CD8-positive, alpha-beta memory T cell (primary cell): Measurements from ENCODE around the gene ORM2. TPM values are rescaled to one million over a fixed set of nuclear protein-coding genes. Genes with fewer than 3 reads are reported as not detected.

ENCODE experiments used
- CTCF ChIA-PET: fragments of 350-600 bp; sonication (Branson Sonifier 250); formaldehyde crosslinking; loops from one replicate; lab custom pipeline; 2021; ENCODE audit warnings: antibody characterized with exemption; lab: Charles Lee
- POLR2A ChIA-PET: fragments of 350-600 bp; sonication (Branson Sonifier 250); formaldehyde crosslinking; loops from one replicate; lab custom pipeline; 2021; ENCODE audit warnings: antibody characterized with exemption; lab: Charles Lee
- DNase-seq, 5 donors: peaks; one replicate each; pipeline versions ENCODE4 v3.0.0 to v3.0.0-alpha.2; 2020 to 2022; ENCODE audit warnings: mixed read lengths in 1 of 5
- H3K27ac ChIP-seq: one replicate; pipeline ENCODE4 v1.7.0; 2013; ENCODE audit warnings: low read depth, mild to moderate bottlenecking, low read length, moderate library complexity
- H3K27me3 ChIP-seq: 2 replicates; pipeline ENCODE4 v1.7.0; 2013; ENCODE audit warnings: low read length, mild to moderate bottlenecking; ENCODE audit not compliant: insufficient read depth, poor library complexity, severe bottlenecking
- H3K36me3 ChIP-seq: 2 replicates; pipeline ENCODE4 v1.7.0; 2013; ENCODE audit warnings: mild to moderate bottlenecking, low read length, moderate library complexity; ENCODE audit not compliant: insufficient read depth
- H3K4me1 ChIP-seq: 2 replicates; pipeline ENCODE4 v1.7.0; 2013; ENCODE audit warnings: mild to moderate bottlenecking, low read length, moderate library complexity; ENCODE audit not compliant: insufficient read depth
- H3K4me3 ChIP-seq: 2 replicates; pipeline ENCODE4 v1.7.0; 2013; ENCODE audit warnings: mild to moderate bottlenecking, low read length
- H3K9me3 ChIP-seq: 2 replicates; pipeline ENCODE4 v1.7.0; 2013; ENCODE audit warnings: mild to moderate bottlenecking, low read length
- H3K27ac Mint-ChIP-seq, 8 donors: one replicate each; pipeline ENCODE4 v1.8.0; 2020 to 2021; ENCODE audit warnings: mixed read lengths in 8 of 8, mild to moderate bottlenecking in 6 of 8, inconsistent platforms in 3 of 8, moderate library complexity in 3 of 8
- H3K27me3 Mint-ChIP-seq, 2 donors: one replicate each; pipeline ENCODE4 v1.8.0; 2020 to 2021; ENCODE audit warnings: mixed read lengths in 2 of 2, mild to moderate bottlenecking in 1 of 2, moderate library complexity in 1 of 2
- H3K36me3 Mint-ChIP-seq, 3 donors: one replicate each; pipeline ENCODE4 v1.8.0; 2020 to 2021; ENCODE audit warnings: mixed read lengths in 3 of 3, inconsistent platforms in 1 of 3, mild to moderate bottlenecking in 1 of 3
- H3K4me1 Mint-ChIP-seq, 3 donors: one replicate each; pipeline ENCODE4 v1.8.0; 2020 to 2021; ENCODE audit warnings: mixed read lengths in 3 of 3, inconsistent platforms in 1 of 3, mild to moderate bottlenecking in 1 of 3
- H3K4me3 Mint-ChIP-seq, 7 donors: one replicate each; pipeline ENCODE4 v1.8.0; 2020 to 2021; ENCODE audit warnings: mixed read lengths in 7 of 7, mild to moderate bottlenecking in 6 of 7, moderate library complexity in 4 of 7, inconsistent platforms in 2 of 7
- H3K9me3 Mint-ChIP-seq, 5 donors: one replicate each; pipeline ENCODE4 v1.8.0; 2020 to 2022; ENCODE audit warnings: mixed read lengths in 5 of 5, mild to moderate bottlenecking in 3 of 5, moderate library complexity in 2 of 5, inconsistent platforms in 1 of 5
- polyA plus RNA-seq: library from polyadenylated mRNA; unstranded; fragments of 300-500 nt; fragmentation: Illumina TruSeq; gene quantifications from one replicate; pipeline ENCODE4 v1.2.3, GENCODE V29; 2021
- total RNA-seq, 2 experiments: library from RNA; stranded (reverse); gene quantifications; one replicate each; pipeline ENCODE4 v1.2.3, GENCODE V29; 2021

Gene ORM2
- total and polyA plus RNA-seq, 3 experiments from 2014 or later, result not detected

DNA sequence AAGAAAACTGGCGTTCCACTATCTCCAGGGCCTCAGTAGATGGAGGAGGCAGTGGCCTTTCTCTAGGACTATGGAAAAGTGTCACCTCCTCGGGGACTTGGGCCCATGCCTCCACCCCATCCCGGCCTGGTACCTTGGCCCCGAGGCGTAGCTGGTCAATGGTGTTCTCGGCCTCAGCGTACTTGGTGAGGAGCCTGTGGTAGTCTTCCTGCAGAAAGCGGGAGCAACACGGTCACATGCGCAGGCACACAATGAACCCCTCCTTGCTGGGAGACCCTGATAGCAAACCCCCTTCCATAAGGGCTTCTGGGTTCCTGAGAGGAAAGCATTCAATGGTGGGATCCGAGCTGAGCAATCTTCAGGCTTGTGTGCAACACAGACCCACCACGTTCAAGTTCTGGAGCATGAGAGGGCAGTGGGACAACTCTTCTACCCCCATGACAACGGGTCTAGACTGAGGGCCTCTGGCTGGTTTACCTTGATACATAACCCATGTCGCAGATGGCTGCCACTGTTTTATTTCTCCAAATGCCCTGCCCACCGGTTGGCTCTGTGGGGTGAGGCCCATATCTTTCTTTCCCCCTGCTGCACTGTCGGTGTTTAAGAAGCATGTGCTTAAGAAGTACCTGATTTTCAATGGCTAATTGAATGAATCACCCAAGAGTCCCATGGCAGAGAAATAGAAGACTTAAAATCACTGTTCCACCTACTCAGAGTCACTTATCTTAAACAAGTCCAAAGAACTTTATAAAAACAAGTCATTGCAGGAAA is 44.5 kb downstream of the ORM2 start:
- peak in 1 of 5 donors; percentile 56 for DNase-seq
- POLR2A ChIA-PET, result interaction anchor here (0.5 to 14.5 kb wide), 5 partner anchors 13 to 217 kb away, joined by 3 to 341 read pairs (median 5); partner anchors contain the start of gene AKNA
- H3K4me3 Mint-ChIP-seq, result peak overlapping the region; percentile 40 to 85 (median 58)

DNA sequence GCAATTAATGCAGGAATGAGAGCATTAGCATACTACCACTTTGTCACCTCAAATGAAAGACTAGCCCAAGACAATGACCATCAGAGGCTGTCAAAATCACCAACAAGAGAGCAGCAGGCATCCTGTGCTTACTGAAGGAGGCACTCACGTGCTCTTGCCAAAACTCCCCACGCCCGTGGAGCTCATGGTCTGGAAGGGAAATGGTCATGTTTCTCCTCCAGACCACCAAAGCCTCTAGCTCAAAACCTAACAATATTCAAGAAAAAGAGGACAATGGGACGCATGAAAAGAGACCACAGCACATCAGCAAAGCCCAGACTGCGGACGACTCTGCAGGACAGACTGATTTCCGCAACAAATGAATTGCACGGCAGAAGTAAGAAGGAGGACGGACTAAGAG is 45.3 kb downstream of the ORM2 start:
- Histone ChIP-seq H3K27me3 (no peaks in the 10 kb centered on the region), H3K27ac (peak overlapping the region; percentile 5), H3K36me3 (peaks cover 68% of the 10 kb centered on the region), H3K4me1 (peaks cover 95% of the 10 kb centered on the region), H3K9me3 (no peaks in the 10 kb centered on the region), H3K4me3 (no peak overlapping the region)
- Mint-ChIP-seq H3K4me3 (peak overlapping the region; percentile 40 to 85 (median 58)), H3K4me1 (peaks cover 91 to 97% (median 95%) of the 10 kb centered on the region in 3 donors), H3K36me3 (peaks cover 33 to 94% (median 36%) of the 10 kb centered on the region in 3 donors), H3K27ac (peak overlapping the region; percentile 55 to 99 (median 93)), H3K27me3 (peaks cover 0 to 2% of the 10 kb centered on the region in 2 donors), H3K9me3 (no peaks in the 10 kb centered on the region)
- ChIA-PET POLR2A (interaction anchor here (0.6 to 14.5 kb wide), 2 partner anchors 12 to 216 kb away, joined by 5 to 341 read pairs; partner anchors contain the start of gene AKNA), CTCF (interaction anchor here (15.5 kb wide), 1 partner anchor 8 kb away, joined by 245 read pairs; the partner anchor contains the start of gene AKNA)
- DNase-seq, result no peak

More for the DNA sequence above, 44.5 kb downstream of the ORM2 start:
- Mint-ChIP-seq H3K27me3 (peaks cover 0 to 3% of the 10 kb centered on the region in 2 donors), H3K27ac (peak overlapping the region; percentile 55 to 99 (median 93)), H3K36me3 (peaks cover 32 to 94% (median 39%) of the 10 kb centered on the region in 3 donors), H3K9me3 (no peaks in the 10 kb centered on the region), H3K4me1 (peaks cover 91 to 97% (median 95%) of the 10 kb centered on the region in 3 donors)
- H3K4me1 ChIP-seq, result peaks cover 95% of the 10 kb centered on the region
- peaks cover 60% of the 10 kb centered on the region for H3K36me3 ChIP-seq
- CTCF ChIA-PET, result interaction anchor here (0.8 to 15.5 kb wide), 5 partner anchors 9 to 25 kb away, joined by 3 to 245 read pairs (median 9); partner anchors contain the start of gene AKNA
- H3K27me3 ChIP-seq, result no peaks in the 10 kb centered on the region
- no peak overlapping the region for H3K4me3 ChIP-seq
- H3K9me3 ChIP-seq, result no peaks in the 10 kb centered on the region
- H3K27ac ChIP-seq, result peak overlapping the region; percentile 39

DNA sequence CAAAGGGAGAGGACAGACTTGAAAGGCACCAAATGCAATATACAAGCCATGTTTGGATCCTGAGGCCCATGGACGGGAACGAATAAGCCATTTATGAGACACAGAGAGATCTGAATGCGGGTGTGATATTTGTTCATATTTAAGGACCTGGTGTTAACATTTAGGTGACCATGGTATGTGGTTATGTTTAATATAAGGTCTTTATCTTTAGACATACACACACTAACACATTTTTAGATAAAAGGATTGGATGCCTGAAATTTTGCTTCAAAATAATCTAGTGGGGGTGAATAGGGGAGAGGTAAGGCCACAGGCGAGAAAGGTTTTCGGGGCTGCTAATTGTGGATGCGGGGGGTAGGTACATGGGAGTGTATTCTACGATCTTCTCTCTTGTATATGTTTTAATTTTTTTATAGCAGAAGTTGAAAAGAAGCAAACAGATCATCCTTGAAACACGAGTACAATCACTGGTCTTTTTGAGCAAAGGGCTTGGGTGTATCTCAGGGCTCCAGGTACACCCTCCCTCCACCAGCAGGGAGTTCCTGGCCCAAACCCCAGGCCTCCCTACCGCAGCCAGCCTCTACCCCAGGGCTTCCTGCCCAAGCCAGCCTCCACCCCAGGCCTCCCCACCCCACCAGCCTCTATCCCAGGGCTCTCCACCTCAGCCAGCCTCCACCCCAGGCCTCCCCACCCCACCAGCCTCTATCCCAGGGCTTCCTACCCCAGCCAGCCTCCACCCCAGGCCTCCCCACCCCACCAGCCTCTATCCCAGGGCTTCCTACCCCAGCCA is 45.9 kb downstream of the ORM2 start:
- Mint-ChIP-seq H3K36me3 (peaks cover 36 to 95% (median 39%) of the 10 kb centered on the region in 3 donors), H3K9me3 (no peaks in the 10 kb centered on the region), H3K27ac (peak overlapping the region; percentile 55 to 99 (median 93)), H3K4me3 (peak overlapping the region; percentile 40 to 85 (median 58)), H3K27me3 (peaks cover 0 to 2% of the 10 kb centered on the region in 2 donors), H3K4me1 (peaks cover 90 to 96% (median 95%) of the 10 kb centered on the region in 3 donors)
- peaks cover 95% of the 10 kb centered on the region for H3K4me1 ChIP-seq
- CTCF ChIA-PET, result interaction anchor here (15.5 kb wide), 1 partner anchor 7 kb away, joined by 245 read pairs; the partner anchor contains the start of gene AKNA
- no peak overlapping the region for H3K27ac ChIP-seq
- POLR2A ChIA-PET, result interaction anchor here (1.1 to 14.5 kb wide), 3 partner anchors 10 to 12 kb away, joined by 4 to 341 read pairs (median 8); partner anchors contain the start of gene AKNA
- peak in 2 of 5 donors; percentile 16 to 51 for DNase-seq
- H3K9me3 ChIP-seq, result no peaks in the 10 kb centered on the region
- H3K36me3 ChIP-seq, result peaks cover 68% of the 10 kb centered on the region
- H3K4me3 ChIP-seq, result no peak overlapping the region
- no peaks in the 10 kb centered on the region for H3K27me3 ChIP-seq

DNA sequence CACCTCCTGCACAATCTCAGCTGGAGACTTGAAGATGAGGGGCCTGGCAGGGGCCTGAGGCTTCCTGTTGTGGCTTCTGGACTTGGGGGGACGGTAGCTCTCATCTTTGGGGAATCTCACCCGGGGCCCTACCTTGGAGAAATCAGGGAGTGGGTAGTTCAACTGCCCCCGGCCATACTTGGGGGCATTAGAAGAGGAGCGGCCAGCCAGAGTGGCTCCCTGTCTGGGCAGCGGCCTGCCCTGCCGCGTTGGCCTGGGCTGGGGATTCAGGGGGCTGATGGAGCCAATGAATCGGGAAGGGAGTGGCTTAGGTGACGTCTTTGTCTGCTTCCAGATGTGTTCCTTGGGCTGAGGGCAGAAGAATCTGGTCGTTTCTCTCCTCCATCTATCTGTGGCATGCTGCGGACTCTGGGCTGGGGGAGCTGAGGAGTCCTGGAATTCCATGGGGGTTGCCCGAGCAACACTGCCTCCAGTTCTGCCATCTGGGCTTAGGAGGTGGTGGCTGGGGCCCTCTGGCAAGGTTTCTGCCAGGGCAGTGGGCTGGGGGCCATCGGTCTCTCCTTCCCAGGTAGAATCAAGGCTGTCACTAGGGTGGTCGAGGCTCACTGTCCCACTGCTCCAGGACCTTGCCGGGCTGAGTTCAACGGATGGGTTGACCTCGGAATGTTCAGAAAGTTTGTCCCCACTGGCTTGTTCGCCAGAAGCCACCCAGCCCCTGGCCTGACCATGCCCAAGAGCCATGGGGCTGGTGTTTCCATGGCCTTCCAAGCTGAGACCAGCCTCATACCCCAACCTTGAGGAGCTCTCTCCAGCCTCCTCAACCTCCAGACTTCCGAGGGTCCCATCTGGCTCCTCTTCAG is 47.1 kb downstream of the ORM2 start:
- H3K36me3 ChIP-seq, result peaks cover 58% of the 10 kb centered on the region
- Mint-ChIP-seq H3K27ac (peak overlapping the region; percentile 72 to 98 (median 92)), H3K4me1 (peaks cover 84 to 96% (median 94%) of the 10 kb centered on the region in 3 donors), H3K27me3 (peaks cover 0 to 2% of the 10 kb centered on the region in 2 donors), H3K9me3 (no peaks in the 10 kb centered on the region), H3K36me3 (peaks cover 36 to 92% (median 41%) of the 10 kb centered on the region in 3 donors), H3K4me3 (peak overlapping the region in 5 of 7 donors; percentile 44 to 95 (median 83))
- H3K27me3 ChIP-seq, result no peaks in the 10 kb centered on the region
- H3K4me1 ChIP-seq, result peaks cover 95% of the 10 kb centered on the region
- POLR2A ChIA-PET, result interaction anchor here (1.1 to 1.5 kb wide), 5 partner anchors 9 to 17 kb away, joined by 3 to 9 read pairs (median 8); partner anchors contain the start of gene AKNA
- peak overlapping the region; percentile 21 for H3K27ac ChIP-seq
- peak in 1 of 5 donors; percentile 31 for DNase-seq
- H3K4me3 ChIP-seq, result no peak overlapping the region
- no peaks in the 10 kb centered on the region for H3K9me3 ChIP-seq
- CTCF ChIA-PET, result interaction anchor here (12.1 kb wide), 1 partner anchor 9 kb away, joined by 245 read pairs; no protein-coding TSS in a partner anchor

DNA sequence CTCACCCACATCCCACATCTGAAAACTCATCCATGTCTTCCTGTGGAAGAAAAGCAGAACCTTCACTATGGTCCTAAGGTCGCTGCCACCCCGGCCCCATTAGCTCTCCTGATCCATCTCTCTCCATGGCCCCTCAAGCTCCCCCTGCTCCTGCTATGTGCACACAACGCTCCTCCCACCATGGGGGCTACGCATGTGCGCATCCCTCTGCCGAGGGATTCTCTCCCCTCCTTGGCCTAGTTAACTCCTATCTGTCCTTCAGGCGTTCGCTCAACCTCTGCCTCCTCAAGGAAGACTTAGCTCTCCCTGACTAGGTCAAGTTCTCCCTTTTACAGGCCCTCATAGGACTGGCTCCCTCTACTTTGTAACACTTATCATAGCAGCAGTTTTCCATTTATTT is 48.3 kb downstream of the ORM2 start:
- H3K4me3 ChIP-seq, result no peak overlapping the region
- Mint-ChIP-seq H3K9me3 (no peaks in the 10 kb centered on the region), H3K27ac (peak overlapping the region; percentile 87 to 98 (median 94)), H3K27me3 (peaks cover 0 to 2% of the 10 kb centered on the region in 2 donors), H3K36me3 (peaks cover 42 to 93% (median 46%) of the 10 kb centered on the region in 3 donors), H3K4me3 (peak overlapping the region; percentile 71 to 95 (median 81)), H3K4me1 (peaks cover 85 to 96% (median 94%) of the 10 kb centered on the region in 3 donors)
- ChIA-PET POLR2A (interaction anchor here (1.3 to 1.5 kb wide), 3 partner anchors 10 to 15 kb away, joined by 3 to 9 read pairs (median 8); partner anchors contain the start of gene AKNA), CTCF (interaction anchor here (2.5 to 12.1 kb wide), 2 partner anchors 9 to 10 kb away, joined by 13 to 245 read pairs; partner anchors contain the start of gene AKNA)
- H3K4me1 ChIP-seq, result peaks cover 97% of the 10 kb centered on the region
- H3K27me3 ChIP-seq, result no peaks in the 10 kb centered on the region
- H3K27ac ChIP-seq, result no peak overlapping the region
- peaks cover 58% of the 10 kb centered on the region for H3K36me3 ChIP-seq
- H3K9me3 ChIP-seq, result no peaks in the 10 kb centered on the region
- no peak for DNase-seq

DNA sequence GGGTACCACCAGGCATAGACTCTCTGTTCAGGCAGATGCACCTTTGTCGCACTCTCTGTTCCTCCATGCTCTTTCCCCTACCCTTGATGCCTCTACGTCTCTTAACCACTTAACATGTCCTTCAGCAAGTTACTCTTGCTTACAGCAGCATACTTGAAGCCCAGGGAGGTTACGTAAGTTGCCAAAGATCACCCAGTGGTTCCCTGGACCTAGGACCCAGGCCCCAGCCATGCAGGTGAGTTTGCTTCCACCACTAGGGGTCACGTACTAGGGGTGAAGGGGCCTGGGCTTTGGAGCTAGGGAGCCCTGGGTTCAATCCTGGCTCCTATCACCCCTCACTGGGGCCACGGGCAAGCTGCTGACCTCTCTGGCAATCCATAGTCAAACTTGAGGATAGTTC is 49.2 kb downstream of the ORM2 start:
- Histone ChIP-seq H3K27ac (peak overlapping the region; percentile 5), H3K9me3 (no peaks in the 10 kb centered on the region), H3K4me1 (peaks cover 97% of the 10 kb centered on the region), H3K27me3 (no peaks in the 10 kb centered on the region), H3K4me3 (peak overlapping the region; percentile 14), H3K36me3 (peaks cover 62% of the 10 kb centered on the region)
- CTCF ChIA-PET, result interaction anchor here (1.4 to 12.1 kb wide), 3 partner anchors 9 to 20 kb away, joined by 4 to 245 read pairs (median 13); partner anchors contain the start of gene AKNA
- POLR2A ChIA-PET, result interaction anchor here (1.2 to 1.4 kb wide), 3 partner anchors 9 to 25 kb away, joined by 3 to 6 read pairs (median 4); partner anchors contain the start of gene AKNA
- no peak for DNase-seq
- H3K4me1 Mint-ChIP-seq, result peaks cover 86 to 96% (median 94%) of the 10 kb centered on the region in 3 donors
- peaks cover 0 to 2% (median 0%) of the 10 kb centered on the region in 5 donors for H3K9me3 Mint-ChIP-seq
- H3K27ac Mint-ChIP-seq, result peak overlapping the region; percentile 87 to 100 (median 96)
- H3K4me3 Mint-ChIP-seq, result peak overlapping the region; percentile 71 to 95 (median 81)
- peaks cover 0 to 2% of the 10 kb centered on the region in 2 donors for H3K27me3 Mint-ChIP-seq
- peaks cover 40 to 93% (median 45%) of the 10 kb centered on the region in 3 donors for H3K36me3 Mint-ChIP-seq
